HG03520 (cell line): Measurements from ENCODE around the gene KIF7.
"Not testable (repeated sequence)": the region's sequence is repeated elsewhere in the genome, so short reads cannot be mapped to it uniquely, and the experiment has no call there.

Experiments used
- ATAC-seq: cut with Tn5 transposase; IDR thresholded peaks from one replicate; pipeline ENCODE4 v1.9.1; 2021; ENCODE audit warnings: mild to moderate bottlenecking, moderate library complexity; ENCODE audit not compliant: unreplicated experiment

The KIF7 gene

DNA sequence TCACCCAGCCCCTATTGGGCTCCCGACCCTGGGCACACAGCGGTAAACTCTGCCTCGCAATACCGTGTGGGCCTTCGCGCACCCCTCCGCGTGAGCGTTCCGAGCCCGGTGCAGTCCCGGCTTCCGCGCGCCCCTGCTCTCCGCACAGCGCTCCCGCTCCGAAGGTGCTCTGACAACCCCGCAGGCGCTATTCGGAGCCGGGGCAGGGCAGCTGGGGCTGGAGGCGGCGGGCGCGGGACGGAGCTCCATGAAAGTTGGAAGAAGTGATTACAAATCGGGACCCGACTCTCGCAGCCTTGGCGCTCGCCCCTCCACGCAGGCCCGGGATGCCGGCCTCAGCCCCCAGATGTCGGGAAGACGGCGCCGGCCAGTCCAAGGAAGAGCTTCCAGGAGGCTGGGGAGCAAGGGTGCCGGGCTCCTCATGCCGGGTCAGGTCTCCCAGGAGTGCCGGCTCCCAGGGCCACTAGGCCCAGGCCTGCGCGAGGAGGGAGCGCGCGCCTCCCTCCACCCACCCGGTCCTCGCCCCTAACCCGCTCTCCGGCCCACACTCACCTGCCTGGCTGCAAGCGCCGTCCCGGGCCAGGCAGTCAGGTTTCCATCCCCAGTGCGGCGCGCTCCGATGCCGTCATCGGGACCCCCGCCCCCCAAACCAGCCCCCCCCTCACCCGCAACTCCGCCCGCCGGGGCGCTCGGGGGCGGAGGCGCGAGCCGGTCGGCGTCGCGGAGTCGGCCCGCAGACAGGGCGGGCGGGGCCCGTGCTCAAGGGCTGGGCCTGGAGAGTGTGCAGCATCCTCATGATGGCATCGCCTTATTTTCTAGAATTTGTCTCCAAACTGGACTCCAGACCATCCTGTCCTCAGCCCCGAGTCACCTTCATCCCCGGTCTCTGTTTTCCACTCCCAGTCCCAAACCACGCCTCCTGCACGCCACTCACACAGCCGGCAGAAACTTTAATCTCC, at the start of gene KIF7:
Gene KIF7, minus strand, starts transcription at position 621 of the 959 bp plus-strand sequence. CDS start 2,537 bp downstream, outside the sequence.
- no peak for ATAC-seq

DNA sequence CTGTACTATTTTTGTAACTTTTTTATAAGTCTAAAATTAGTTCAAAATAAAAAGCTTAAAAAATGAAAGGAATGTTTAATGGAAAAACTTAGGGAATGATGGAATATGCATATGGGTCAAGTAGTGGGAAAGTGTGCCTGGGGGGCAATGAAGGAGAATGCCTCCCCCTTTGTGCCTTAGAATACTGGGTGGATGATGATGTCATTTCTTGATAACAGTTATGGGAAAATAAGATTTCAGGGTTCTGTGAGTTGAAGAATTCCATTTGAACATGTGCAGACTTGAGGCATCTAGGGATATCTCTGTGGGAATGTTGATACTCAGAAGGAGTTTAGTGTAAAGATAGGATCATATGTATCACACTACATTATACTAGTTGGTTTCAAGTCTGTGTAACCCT, 49.1 kb upstream of the KIF7 start:
- ATAC-seq, result no peak

DNA sequence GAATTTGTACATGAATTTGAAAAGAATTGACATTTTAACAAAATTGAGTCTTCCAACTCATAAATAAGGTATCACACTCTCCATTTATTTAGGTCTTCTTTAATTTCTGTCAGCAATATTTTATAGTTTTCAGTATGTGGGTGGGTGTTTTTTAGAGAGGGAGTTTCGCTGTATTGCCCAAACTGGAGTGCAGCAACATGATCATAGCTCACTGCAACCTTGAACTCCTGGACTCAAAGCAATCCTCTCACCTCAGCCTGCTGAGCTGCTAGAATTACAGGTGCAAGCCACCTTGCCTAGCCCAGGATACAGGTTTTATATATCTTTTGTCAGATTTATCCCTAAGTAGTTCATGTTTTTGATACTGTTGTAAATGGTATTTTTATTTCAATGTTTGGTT, 39.9 kb upstream of the KIF7 start:
- no peak for ATAC-seq

DNA sequence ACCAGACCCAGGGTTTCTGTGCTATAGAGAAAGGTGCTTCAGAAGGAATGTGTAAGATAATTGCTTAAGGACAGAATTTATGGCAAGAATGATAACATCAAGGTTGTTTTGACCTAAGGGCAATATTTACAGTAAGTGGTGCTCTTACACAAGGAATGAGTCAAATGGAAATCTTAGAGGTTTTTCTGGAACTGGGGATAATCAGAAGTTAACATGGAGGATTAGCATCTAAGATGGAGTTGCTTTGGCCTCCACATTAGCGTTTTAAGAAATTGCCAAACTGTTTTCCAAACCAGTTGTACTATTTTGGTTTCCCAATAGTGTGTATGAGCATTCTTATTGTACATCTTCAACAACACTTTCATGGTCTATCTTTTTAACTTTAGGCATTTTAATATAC, 38.4 kb upstream of the KIF7 start:
- ATAC-seq, result no peak

GRCh38 chr15:89693091-89693490, 37.8 kb upstream of the KIF7 start:
- ATAC-seq, result no peak

GRCh38 chr15:89690276-89691218, 35.3 kb upstream of the KIF7 start, which contains the start of the genes PEX11A and WDR93:
Gene PEX11A, minus strand, starts transcription at chr15:89690754. Its CDS starts 122 bp downstream, at chr15:89690632.
Gene WDR93, plus strand, starts transcription at chr15:89690811. Its CDS starts 10,936 bp downstream, at chr15:89701747.
- peak; percentile 82 for ATAC-seq

DNA sequence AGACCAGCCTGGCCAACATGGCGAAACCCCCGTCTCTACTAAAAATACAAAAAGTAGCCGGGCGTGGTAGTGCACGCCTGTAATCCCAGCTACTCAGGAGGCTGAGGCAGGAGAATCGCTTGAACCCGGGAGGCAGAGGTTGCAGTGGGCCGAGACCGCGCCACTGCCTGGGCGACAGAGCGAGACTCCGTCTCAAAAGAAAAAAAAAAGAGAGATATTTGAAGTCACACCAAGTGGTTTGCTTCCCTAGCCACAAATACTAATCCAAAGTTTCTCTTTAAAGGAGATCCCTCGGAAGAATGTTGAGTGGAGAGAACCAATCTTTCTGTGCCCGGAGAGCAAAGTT, 34.6 kb upstream of the KIF7 start:
- ATAC-seq, result not testable (repeated sequence)

GRCh38 chr15:89686522-89686921, 31.3 kb upstream of the KIF7 start:
- no peak for ATAC-seq

- no peak for ATAC-seq
Observed at GRCh38 chr15:89685995-89686394, 30.7 kb upstream of the KIF7 start.

DNA sequence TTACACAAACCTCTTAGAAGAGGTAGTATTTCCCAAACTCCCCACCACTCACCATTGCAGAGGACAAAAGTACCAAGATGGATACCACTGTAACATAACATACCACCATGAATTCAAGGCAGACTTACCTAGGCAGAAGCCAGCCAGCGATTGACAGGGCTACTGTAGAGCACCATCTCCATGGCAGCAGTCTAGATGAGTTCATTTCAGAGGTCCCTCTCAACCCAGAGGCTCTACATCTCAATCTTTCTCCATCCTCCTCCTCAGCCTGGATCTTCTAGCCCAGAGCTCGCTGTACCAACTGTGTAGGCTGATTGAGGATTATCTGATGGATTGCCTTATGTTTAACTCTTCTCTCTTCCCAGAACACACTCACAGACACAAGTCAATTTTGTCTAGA, 25.9 kb upstream of the KIF7 start:
- no peak for ATAC-seq

DNA sequence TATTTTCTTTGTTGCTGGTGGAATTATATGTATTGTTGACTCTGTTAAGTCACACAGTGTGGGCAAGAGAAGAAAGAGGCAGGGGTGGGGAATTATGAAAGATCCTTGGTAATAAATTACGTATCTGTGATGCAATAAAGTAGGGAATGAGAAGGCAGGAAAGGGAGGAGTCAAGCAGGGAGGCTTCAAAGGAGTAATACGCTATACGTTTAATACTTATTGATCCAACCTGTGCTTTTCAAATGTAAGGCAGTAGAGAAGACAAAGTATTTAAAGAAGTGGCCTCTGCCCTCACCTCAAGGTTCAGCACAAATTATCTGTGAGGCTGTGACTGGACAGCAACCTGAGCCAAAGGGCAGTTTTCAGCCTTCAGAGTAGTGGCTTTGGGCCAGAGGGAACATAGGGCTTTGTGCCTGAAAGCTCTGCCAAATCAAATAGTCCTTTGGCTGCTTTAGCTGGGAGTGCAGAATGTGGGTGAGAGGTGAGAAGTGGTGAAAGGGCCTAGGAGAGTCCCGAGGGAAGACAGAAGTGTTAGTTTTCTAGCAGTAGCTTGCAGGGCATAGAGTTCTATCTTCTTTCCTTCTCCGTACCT, 25.1 kb upstream of the KIF7 start:
- ATAC-seq, result no peak

GRCh38 chr15:89679212-89679611, 23.9 kb upstream of the KIF7 start, which contains the start of gene PLIN1:
Gene PLIN1, minus strand, starts transcription at chr15:89679367. Its CDS starts 1,878 bp downstream, at chr15:89677489.
- ATAC-seq, result no peak

DNA sequence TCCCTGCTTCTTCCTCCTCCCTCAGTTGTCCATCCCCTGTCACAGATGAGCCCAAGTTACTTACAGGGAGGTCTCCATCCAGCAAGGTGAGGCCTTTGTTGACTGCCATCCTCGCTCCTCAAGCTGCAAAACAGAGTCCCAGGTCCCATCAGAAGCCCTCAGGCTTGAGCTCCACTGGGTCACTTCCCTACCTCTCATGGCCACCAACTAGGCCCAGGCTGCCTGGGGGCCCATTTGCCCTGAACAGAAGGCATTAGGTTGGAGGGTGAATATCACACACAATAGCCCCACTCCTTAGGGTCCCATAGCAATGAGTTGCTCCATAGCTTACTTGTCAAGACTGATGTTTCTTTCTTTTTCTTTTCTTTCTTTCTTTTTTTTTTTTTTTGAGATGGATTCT, 22.1 kb upstream of the KIF7 start:
- ATAC-seq, result no peak

DNA sequence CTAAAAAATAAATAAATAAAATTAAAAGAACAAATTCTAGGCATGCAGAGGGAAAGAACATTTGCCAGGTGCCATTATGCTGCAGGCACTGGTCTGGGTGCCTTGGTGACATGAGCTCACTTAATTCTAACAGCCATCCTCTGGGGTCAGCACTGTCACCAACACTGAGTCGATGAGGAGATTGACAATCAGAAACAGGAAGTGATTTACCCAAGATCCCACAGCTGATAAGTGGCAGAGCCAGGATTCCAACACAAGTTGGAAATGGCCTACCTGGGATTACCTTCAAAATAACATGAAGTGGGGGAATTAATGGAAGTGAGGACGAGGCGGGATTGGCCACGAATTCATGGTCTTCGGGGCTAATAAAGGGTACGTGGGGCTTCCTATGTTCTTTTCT, 20.3 kb upstream of the KIF7 start:
- no peak for ATAC-seq

- ATAC-seq, result no peak
Observed at GRCh38 chr15:89674526-89674925, 19.3 kb upstream of the KIF7 start.

GRCh38 chr15:89673165-89673512, 17.9 kb upstream of the KIF7 start:
- no peak for ATAC-seq

DNA sequence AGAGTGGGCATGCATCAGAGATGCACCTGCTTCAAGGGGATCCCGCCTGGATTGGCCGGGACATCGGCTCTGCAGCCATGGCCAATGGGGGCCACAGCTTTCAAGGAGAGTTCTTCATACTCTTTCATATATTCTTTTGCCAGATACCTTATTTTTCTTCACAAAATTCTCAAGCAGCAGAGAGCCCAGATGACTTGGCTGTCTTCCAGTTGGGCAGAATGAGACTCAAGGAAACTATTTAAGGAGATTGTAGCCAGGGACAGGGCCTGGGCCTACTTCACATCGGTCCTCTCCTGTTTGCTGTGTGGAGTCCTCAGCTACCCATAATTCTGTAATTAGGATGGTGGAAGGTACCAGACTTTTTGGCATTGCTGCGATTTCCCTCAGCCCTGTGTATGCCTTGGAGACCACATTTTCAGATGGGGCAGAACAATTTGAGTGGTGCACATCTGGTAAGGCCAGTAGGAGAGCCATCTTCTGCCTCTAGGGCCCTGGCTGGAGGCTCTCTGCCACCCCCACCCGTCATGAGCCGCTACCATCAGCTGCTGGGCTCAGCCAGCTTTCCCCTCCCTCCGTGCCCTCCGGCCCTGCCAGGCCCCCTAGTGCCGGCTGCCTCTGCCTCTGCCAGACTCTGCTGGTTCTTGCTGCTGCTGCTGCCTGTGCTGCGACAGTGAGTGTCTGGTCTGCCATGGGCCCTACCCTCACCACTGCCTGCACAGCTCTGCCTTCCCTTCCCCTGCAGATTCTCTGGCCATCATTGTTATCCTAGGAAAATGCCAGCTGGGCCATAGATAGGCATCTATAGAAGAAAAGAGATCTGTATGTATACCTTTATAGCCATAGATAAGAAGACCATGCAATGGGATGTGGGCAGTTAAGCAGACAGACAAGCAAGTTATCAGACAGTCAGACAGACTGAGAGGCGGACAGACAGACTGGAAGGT, 17.2 kb upstream of the KIF7 start:
- ATAC-seq, result no peak

GRCh38 chr15:89671687-89672086, 16.4 kb upstream of the KIF7 start:
- ATAC-seq, result no peak

- ATAC-seq, result no peak
Observed at GRCh38 chr15:89670971-89671560, 15.8 kb upstream of the KIF7 start.

GRCh38 chr15:89669941-89670340, 14.7 kb upstream of the KIF7 start:
- no peak for ATAC-seq
